Measurements from ENCODE around the gene ALDOB.

ALDOB gene

GRCh38 chr9:101455656-101456240, 20.2 kb upstream of the ALDOB start:
- DNase-seq (ENCODE audit: low read depth) = no peak

DNA sequence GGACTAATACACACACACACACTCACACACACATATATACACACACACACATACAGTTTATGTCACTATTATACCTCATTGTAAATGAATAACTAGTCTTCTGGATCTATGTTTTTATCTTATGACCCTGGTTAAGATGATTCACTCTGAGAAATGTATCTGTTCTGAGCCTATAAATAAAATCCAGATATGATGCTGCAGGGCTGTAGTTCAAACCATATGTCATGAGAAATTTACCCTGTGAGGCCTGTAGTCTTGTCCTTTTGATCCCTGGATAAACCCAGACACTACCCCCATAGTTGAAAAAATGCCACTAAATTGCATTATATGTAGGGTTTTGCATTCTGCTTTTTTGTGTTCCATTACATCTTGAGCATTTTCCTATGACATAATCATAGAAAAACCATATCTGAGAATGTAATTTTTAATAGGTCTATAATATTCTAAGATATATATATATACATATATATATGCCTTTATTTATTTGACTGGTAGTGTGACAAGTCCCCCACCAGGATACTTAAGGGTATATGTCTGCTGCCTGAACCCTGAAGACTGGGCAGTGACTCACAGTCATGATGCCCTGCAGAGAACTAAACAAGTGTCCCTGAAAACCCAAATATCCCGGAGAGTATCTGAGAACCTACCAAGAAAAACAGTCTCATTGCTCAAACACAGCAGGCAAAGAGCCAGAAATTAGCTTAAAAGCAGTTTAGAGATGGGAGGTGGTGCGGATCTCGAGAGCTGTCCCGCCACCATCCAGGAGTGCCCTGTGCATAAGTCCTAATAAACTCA, 18.4 kb upstream of the ALDOB start:
- no peak for DNase-seq (ENCODE audit: low read depth)

DNA sequence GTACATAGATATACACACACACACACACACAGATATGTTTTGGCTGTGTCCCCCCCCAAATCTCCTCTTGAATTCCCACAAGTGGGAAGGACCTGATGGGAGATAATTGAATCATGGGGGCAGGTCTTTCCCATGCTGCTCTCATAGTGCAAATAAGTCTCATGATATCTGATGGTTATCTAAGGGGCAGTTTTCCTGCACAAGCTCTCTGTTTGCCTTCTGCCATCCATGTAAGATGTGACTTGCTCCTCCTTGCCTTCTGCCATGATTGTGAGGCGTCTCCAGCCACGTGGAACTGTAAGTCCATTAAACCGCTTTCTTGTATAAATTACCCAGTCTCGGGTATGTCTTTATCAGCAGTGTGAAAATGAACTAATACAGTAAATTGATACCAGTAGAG, 15.9 kb upstream of the ALDOB start:
- DNase-seq (ENCODE audit: low read depth) = no peak

DNA sequence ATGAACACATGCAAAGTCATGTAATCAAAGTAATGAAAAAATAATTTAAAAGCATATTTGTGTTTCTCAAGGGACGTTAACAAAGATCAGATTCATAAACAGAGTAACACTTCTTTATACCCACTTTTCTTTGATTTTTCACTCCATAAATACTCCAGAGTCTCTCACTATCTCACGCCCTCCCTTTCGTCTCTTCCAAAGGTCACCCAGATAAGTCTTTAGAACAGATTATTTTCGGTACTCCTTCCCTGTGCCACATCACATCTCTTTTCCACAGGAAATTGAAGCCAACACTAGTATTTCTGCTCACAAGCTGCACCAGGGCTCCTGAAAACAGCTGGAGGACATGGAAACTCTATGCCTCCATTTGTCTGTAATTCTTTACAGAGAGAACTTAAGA, 15.4 kb upstream of the ALDOB start:
- DNase-seq (ENCODE audit: low read depth) = no peak

DNA sequence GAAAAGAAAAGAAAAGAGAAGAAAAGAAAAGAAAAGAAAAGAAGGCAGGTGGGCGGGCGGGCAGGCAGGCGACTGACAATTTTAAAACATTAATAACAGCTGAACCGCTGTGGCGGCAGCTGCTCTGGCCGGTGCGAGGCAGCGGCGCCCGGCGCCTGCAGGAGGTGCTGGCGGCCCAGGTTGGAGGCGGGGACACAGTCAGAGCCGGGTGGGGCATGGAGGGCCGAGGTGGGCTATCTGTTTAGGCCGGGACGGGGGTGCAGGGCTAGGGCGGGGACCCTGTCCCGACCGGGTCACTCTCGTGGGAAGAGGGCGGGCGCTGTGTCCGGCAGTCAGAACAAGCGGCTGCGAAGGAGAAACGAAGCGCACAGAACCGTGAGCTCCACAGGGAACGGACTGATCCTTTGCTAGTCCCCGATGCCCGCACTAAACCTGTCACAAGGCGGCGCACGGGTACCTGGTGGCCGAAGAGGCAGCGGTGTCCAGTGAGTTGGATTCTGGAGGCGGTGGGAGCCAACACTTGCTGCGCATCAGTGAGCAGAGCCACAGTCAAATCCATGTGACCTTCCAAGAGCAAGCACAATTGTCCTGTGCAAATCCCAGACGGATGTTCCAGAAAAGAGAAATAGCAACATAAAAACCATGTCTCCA, 13.6 kb upstream of the ALDOB start:
- DNase-seq (ENCODE audit: low read depth) = peak; percentile 51

DNA sequence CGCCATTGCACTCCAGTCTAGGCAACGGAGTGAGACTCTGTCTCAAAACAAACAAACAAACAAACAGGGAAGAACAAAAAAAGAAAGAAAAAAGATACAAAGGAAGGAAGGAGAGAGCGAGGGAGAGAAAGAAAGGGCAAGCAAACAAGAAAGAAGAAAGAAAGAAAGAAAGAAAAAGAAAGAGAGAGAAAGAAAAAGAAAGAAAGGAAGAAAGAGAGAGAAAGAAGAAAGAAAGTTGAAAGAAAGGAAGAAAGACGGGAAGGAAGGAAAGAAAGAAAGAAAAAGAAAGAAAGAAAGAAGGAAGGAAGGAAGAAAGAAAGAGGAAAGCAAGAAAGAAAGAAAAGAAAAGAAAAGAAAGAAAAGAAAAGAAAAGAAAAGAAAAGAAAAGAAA, 13.1 kb upstream of the ALDOB start:
- DNase-seq (ENCODE audit: low read depth) = no peak

- no peak for DNase-seq (ENCODE audit: low read depth)
These were observed 11.2 kb upstream of the ALDOB start for GRCh38 chr9:101446732-101447131.

DNA sequence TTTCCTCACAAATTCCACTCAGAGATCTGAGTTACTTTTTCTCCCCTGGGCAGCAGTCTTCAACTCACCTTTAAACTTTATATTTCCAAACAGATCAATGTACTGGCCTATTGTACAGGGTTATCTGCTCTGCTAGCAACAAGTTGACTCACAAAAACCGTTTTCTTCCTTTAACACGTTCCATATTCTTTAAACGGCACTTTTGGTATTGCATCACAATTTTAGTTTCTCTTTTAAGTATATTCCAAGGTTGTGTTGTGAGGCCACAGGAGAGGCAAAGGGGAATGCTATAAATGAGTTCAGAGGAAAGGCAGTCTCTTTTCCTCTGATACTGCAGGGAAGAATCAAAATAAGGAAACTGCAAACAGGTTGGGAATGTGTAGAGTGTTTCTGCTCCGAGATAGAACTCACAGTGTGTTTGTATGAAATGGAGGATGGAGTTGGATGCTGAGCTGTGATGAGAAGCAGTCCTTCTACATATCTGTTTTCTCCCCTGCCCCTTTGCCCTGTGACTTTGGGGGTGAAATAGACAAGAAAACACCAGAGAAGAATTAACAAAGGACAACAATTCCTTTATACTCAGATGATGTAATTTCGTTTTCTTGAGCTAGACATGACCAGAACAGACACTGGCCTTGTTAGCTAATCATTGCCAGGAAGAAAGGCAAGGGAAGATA, 9.9 kb upstream of the ALDOB start:
- DNase-seq (ENCODE audit: low read depth) = no peak

GRCh38 chr9:101443364-101443771, 7.8 kb upstream of the ALDOB start:
- DNase-seq (ENCODE audit: low read depth) = no peak

DNA sequence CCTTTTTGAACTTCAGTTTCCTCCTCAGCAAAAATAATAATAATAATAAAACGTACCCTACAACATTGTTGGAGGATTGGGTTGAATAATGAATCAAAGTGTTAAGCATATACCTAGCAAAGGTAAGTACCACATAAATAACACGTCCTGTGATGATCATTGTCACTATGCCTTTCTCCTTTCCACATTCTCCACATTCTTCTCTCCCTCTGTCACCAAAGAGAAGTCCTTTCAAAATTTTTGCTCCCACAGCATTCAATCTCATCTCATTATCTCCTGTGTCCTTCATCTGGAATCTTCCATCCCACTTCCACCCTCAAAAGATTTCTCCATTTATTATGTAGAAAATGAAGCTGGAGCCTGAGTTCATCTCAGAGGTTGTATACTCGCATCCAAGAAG, 7.2 kb upstream of the ALDOB start:
- DNase-seq (ENCODE audit: low read depth) = no peak

GRCh38 chr9:101442318-101442717, 6.7 kb upstream of the ALDOB start:
- DNase-seq (ENCODE audit: low read depth) = no peak

- DNase-seq (ENCODE audit: low read depth) = no peak
These were observed 5.2 kb upstream of the ALDOB start for GRCh38 chr9:101440714-101441230.

DNA sequence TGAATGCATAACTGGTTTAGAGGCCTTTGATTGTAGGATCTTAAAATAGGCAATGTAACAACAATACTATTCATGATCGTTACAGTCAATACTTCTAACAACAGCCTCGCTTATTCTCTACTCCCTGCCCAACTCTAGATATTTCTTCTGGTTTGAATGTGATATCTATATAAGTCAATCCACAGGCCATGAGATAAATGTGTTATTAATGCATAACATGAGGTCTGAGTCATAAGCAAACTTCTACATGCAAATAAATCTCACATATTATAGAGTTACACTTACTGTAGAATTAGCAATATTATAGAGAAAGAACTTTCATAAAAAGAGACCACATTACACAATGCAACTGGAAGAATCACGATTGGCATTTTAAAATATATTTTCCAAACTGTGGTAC, 2.9 kb upstream of the ALDOB start:
- no peak for DNase-seq (ENCODE audit: low read depth)

DNA sequence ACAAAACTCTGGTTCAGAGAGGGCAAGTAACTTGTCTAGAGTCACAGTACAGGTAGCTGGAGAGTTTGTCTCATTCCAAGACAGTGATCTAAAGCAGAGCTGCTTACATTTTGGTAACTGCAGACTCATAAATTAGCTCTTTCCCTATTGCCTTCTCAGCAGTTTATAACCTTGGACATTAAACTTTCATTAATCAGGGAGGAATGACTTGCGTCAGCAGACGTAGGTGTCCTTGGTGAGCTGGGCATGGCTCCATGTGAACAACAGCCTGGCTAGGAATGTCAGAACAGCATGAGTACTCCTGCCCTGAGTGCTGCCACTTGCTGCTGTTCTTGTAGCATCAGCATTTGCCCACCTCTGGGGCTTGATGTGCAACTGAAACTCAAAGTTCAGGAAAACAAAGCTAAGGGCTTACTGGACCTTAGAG, 2.2 kb upstream of the ALDOB start:
- DNase-seq (ENCODE audit: low read depth) = no peak

GRCh38 chr9:101434998-101435397, 576 bp downstream of the ALDOB start:
- no peak for DNase-seq (ENCODE audit: low read depth)

DNA sequence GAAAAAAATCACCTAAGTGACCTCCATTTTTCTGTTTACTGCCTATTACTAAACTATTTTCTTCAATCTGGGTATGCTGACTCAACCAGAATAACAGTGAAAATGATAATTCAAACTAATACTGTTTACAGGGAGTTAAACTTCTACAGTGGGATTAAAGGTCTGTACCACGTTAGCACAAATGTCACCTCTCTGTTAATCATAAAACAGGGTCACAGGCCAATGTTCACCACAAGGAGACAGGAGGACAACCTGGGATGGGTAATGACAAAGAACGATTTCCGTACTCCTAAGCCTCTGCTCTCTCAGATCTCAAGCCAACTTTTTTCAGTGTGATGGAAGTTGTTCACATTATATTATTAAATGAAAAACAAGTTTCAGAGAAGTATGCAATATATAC, 2.3 kb downstream of the ALDOB start:
- DNase-seq (ENCODE audit: low read depth) = no peak

DNA sequence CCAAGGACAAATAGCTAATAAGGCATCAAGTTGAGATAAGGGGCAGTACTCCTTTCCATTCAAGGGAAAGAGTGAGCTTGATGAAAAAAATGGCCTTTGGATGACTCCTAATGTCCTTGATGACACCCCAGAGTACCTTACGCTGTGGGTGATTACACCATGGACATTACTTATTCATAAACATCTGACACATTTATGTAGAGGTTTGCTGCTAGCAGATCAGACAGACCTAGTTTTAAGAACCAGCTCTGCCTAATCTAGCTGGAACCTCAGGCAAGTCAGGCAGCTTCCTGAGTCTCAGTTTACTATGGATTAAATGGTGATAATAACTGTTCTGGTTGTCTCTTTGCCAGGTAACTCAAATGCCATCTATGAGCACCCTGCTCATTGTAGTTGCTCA, 2.8 kb downstream of the ALDOB start:
- no peak for DNase-seq (ENCODE audit: low read depth)

DNA sequence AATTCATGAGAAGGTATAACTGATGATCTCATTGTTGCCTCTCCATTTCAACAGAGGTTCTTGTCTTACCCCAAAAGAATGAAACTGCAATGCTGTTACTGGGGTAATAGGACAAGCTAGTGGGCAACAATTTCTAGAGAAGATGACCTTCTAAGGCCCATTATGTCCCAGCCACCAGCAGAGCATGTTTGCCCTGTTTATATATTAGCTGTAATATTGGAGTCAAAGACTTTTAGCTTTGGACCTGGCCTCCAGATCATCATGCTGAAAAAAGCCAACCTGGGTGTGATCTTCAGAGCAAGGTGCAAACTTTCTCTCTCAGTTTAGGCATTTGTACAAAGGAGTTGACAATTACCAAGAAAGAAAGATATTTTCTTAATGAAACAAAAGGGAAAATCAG, 3.4 kb downstream of the ALDOB start:
- DNase-seq (ENCODE audit: low read depth) = no peak

DNA sequence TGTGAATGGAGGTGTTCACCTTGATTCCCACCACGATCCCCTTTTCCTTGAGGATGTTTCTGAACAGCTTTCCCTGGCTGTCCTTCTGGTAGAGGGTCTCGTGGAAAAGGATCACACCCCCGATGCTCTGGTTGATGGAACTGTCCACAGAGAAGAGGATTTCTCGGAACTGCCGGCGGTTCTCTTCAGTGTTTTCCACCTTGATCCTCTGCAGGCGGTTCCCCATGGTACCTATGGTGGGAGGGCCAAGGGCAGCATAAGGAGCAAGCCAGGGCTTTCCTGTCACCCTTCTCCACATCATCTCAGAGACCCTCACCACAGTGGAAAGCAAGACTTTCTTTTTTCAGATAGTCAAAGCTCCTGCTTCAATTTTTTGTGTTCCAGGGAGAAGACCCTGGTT, 5.8 kb downstream of the ALDOB start:
- no peak for DNase-seq (ENCODE audit: low read depth)

DNA sequence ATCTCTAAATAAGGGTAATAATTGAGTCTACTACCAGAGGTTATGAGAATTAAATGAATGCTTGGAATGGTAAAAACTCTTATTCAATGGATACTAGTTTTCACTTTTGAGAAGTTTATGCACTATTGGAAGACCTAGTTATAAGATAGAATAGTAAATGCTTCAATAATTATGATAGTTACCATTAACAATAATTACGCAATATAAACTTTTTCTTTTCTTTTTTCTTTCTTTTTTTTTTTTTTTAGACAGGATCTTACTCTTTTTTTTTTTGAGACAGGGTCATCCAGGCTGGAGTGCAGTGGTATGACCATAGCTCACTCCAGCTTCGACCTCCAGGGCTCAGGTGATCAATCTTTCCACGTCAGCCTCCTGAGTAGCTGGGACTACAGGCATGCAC, 6.7 kb downstream of the ALDOB start:
- DNase-seq (ENCODE audit: low read depth) = no peak

GRCh38 chr9:101427957-101428655, 7.5 kb downstream of the ALDOB start:
- no peak for DNase-seq (ENCODE audit: low read depth)

GRCh38 chr9:101427358-101427757, 8.2 kb downstream of the ALDOB start:
- DNase-seq (ENCODE audit: low read depth) = no peak

All from activated T-cell treated with anti-CD3 and anti-CD28 coated beads for 48 hours (primary cell).